Tibial nerve (tissue), 3 donors: Measurements from ENCODE around the gene CD70.
"Not testable (repeated sequence)": the region's sequence is repeated elsewhere in the genome, so short reads cannot be mapped to it uniquely, and the experiment has no call there.

Experiments used
- POLR2A ChIP-seq, 2 donors: fragments of 450-650 bp; IDR thresholded peaks; one replicate each; pipeline ENCODE4 v1.6.1; 2017; ENCODE audit warnings: antibody characterized with exemption in 2 of 2, mild to moderate bottlenecking in 2 of 2, moderate library complexity in 2 of 2
- TF ChIP-seq, protein P1 (sequence below), 5 experiments: fragments of 200-600 bp in 3 of 5; fragments of 450-650 bp in 2 of 5; sonication (generic) in 3 of 5; IDR thresholded peaks; one replicate each; pipeline ENCODE4 v1.5.1; 2016 to 2019; ENCODE audit warnings: antibody characterized with exemption in 5 of 5, mild to moderate bottlenecking in 3 of 5, moderate library complexity in 2 of 5

DNA sequence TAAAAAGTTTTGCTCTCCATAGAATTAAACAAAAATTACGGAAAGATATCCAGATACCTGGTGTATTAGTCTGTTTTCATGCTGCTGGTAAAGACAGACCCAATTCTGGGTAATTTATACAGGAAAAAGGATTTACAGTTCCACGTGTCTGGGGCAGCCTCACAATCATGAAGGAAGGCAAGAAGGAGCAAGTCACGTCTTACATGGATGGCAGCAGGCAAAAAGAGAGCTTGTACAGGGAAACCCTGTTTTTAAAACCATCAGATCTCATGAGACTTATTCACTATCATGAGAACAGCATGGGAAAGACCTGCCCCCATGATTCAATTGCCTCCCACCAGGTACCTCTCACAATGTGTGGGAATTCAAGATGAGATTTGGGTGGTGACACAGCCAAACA lies 24.2 kb downstream of the CD70 start:
- TF ChIP-seq, protein P1, sequence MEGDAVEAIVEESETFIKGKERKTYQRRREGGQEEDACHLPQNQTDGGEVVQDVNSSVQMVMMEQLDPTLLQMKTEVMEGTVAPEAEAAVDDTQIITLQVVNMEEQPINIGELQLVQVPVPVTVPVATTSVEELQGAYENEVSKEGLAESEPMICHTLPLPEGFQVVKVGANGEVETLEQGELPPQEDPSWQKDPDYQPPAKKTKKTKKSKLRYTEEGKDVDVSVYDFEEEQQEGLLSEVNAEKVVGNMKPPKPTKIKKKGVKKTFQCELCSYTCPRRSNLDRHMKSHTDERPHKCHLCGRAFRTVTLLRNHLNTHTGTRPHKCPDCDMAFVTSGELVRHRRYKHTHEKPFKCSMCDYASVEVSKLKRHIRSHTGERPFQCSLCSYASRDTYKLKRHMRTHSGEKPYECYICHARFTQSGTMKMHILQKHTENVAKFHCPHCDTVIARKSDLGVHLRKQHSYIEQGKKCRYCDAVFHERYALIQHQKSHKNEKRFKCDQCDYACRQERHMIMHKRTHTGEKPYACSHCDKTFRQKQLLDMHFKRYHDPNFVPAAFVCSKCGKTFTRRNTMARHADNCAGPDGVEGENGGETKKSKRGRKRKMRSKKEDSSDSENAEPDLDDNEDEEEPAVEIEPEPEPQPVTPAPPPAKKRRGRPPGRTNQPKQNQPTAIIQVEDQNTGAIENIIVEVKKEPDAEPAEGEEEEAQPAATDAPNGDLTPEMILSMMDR (IDR thresholded peaks at IDR 0.05), result not testable (repeated sequence)
- not testable (repeated sequence) for TF ChIP-seq POLR2A (IDR thresholded peaks at IDR 0.05)
